H9 (cell line): ENCODE measurements around the gene TENM3. TPM values are rescaled to one million over a fixed set of nuclear protein-coding genes. Genes with fewer than 3 reads are reported as not detected.

ENCODE experiments used
- DNase-seq: peaks from one replicate; pipeline ENCODE4 v3.0.0-alpha.2; 2017
- H2AFZ ChIP-seq: one replicate; pipeline ENCODE4 v1.6.1; 2013; ENCODE audit warnings: mild to moderate bottlenecking, low read length, control low read depth, moderate library complexity
- H2AK5ac ChIP-seq: 2 replicates; pipeline ENCODE4 v1.6.1; 2013; ENCODE audit warnings: low read length, control low read depth, mixed read lengths; ENCODE audit not compliant: insufficient read length
- H2BK120ac ChIP-seq: one replicate; pipeline ENCODE4 v1.6.1; 2013; ENCODE audit warnings: low read depth, mild to moderate bottlenecking, low read length, control low read depth, inconsistent platforms; ENCODE audit not compliant: poor library complexity, severe bottlenecking
- H2BK12ac ChIP-seq: 2 replicates; pipeline ENCODE4 v1.6.1; 2013; ENCODE audit warnings: low read length, control low read depth, mixed read lengths, low read depth; ENCODE audit not compliant: insufficient read length
- H2BK15ac ChIP-seq: 2 replicates; pipeline ENCODE4 v1.6.1; 2013; ENCODE audit warnings: low read depth, low read length, control low read depth
- H2BK20ac ChIP-seq: one replicate; pipeline ENCODE4 v1.6.1; 2013; ENCODE audit warnings: low read depth, mild to moderate bottlenecking, low read length, control low read depth, inconsistent platforms; ENCODE audit not compliant: poor library complexity, severe bottlenecking
- H2BK5ac ChIP-seq: 2 replicates; pipeline ENCODE4 v1.6.1; 2013; ENCODE audit warnings: low read length, control low read depth, mixed read lengths; ENCODE audit not compliant: insufficient read length
- H3K14ac ChIP-seq: 2 replicates; pipeline ENCODE4 v1.6.1; 2013; ENCODE audit warnings: low read length, control low read depth; ENCODE audit not compliant: insufficient read depth
- H3K18ac ChIP-seq: 2 replicates; pipeline ENCODE4 v1.6.1; 2013; ENCODE audit warnings: low read depth, mild to moderate bottlenecking, mixed read lengths, low read length, control low read depth; ENCODE audit not compliant: insufficient read length
- H3K23ac ChIP-seq: 2 replicates; pipeline ENCODE4 v1.6.1; 2013; ENCODE audit warnings: low read length, control low read depth, mixed read lengths, low read depth; ENCODE audit not compliant: insufficient read length
- H3K23me2 ChIP-seq: 2 replicates; pipeline ENCODE4 v1.6.1; 2013; ENCODE audit warnings: low read depth, mild to moderate bottlenecking, mixed read lengths, low read length, control low read depth; ENCODE audit not compliant: insufficient read length, poor library complexity, severe bottlenecking
- H3K27ac ChIP-seq: 2 replicates; pipeline ENCODE4 v1.5.1; 2013; ENCODE audit warnings: low read length, control low read depth, mixed read lengths, low read depth; ENCODE audit not compliant: insufficient read length
- H3K27me3 ChIP-seq: 2 replicates; pipeline ENCODE4 v1.6.1; 2013; ENCODE audit warnings: low read length, control low read depth, inconsistent platforms; ENCODE audit not compliant: insufficient read depth
- H3K4ac ChIP-seq: 2 replicates; pipeline ENCODE4 v1.6.1; 2013; ENCODE audit warnings: low read depth, mild to moderate bottlenecking, control low read depth, inconsistent platforms, low read length, moderate library complexity
- H3K4me1 ChIP-seq: 2 replicates; pipeline ENCODE4 v1.6.1; 2013; ENCODE audit warnings: low read length, control low read depth, inconsistent platforms; ENCODE audit not compliant: insufficient read depth
- H3K4me2 ChIP-seq: 2 replicates; pipeline ENCODE4 v1.6.1; 2013; ENCODE audit warnings: low read length, control low read depth, mixed read lengths; ENCODE audit not compliant: insufficient read length, insufficient read depth
- H3K56ac ChIP-seq: 2 replicates; pipeline ENCODE4 v1.6.1; 2013; ENCODE audit warnings: low read depth, mild to moderate bottlenecking, mixed read lengths, low read length, control low read depth; ENCODE audit not compliant: insufficient read length
- H3K79me1 ChIP-seq: 2 replicates; pipeline ENCODE4 v1.6.1; 2013; ENCODE audit warnings: low read depth, mild to moderate bottlenecking, moderate library complexity, low read length, control low read depth, inconsistent platforms; ENCODE audit not compliant: insufficient read depth, poor library complexity, severe bottlenecking
- H3K79me2 ChIP-seq: 2 replicates; pipeline ENCODE4 v1.6.1; 2013; ENCODE audit warnings: low read length, control low read depth, inconsistent platforms; ENCODE audit not compliant: insufficient read depth
- H3K9ac ChIP-seq: 2 replicates; pipeline ENCODE4 v1.6.1; 2013; ENCODE audit warnings: low read length, control low read depth, mixed read lengths; ENCODE audit not compliant: insufficient read length; ENCODE audit errors: extremely low read depth
- H3K9me3 ChIP-seq: one replicate; pipeline ENCODE4 v1.6.1; 2013; ENCODE audit warnings: low read depth, low read length, inconsistent platforms; ENCODE audit not compliant: control insufficient read depth
- H3T11ph ChIP-seq: one replicate; pipeline ENCODE4 v1.6.1; 2013; ENCODE audit warnings: mild to moderate bottlenecking, low read length, control low read depth, inconsistent platforms
- H4K20me1 ChIP-seq: one replicate; pipeline ENCODE4 v1.6.1; 2013; ENCODE audit not compliant: control insufficient read depth, insufficient read length, insufficient read depth
- H4K5ac ChIP-seq: 2 replicates; pipeline ENCODE4 v1.6.1; 2013; ENCODE audit warnings: low read depth, mild to moderate bottlenecking, mixed read lengths, low read length, control low read depth; ENCODE audit not compliant: insufficient read length
- H4K8ac ChIP-seq: replicated peaks from 2 replicates; pipeline ENCODE4 v1.6.1; 2013; ENCODE audit warnings: low read length, control low read depth, mixed read lengths, low read depth; ENCODE audit not compliant: insufficient read length
- H4K91ac ChIP-seq: 2 replicates; pipeline ENCODE4 v1.6.1; 2013; ENCODE audit warnings: low read depth, mild to moderate bottlenecking, moderate library complexity, mixed read lengths, low read length, control low read depth; ENCODE audit not compliant: insufficient read length
- H3K27ac Mint-ChIP-seq, 3 experiments: 2 replicates in 2 of 3; 3 replicates in 1 of 3; pipeline ENCODE4 v1.8.0; 2020 to 2021; ENCODE audit warnings: mixed read lengths in 3 of 3, mild to moderate bottlenecking in 1 of 3, moderate library complexity in 1 of 3
- H3K27me3 Mint-ChIP-seq: 2 replicates; pipeline ENCODE4 v1.8.0; 2021; ENCODE audit warnings: low read depth, mild to moderate bottlenecking, moderate library complexity, mixed read lengths
- H3K36me3 Mint-ChIP-seq, 3 experiments: 2 replicates in 2 of 3; 3 replicates in 1 of 3; pipeline ENCODE4 v1.8.0; 2020 to 2021; ENCODE audit warnings: low read depth in 3 of 3, mixed read lengths in 3 of 3; ENCODE audit not compliant: insufficient read depth in 1 of 3
- H3K4me1 Mint-ChIP-seq, 2 experiments: 2 replicates each; pipeline ENCODE4 v1.8.0; 2020; ENCODE audit warnings: mixed read lengths in 2 of 2
- H3K4me3 Mint-ChIP-seq, 2 experiments: 2 replicates in 1 of 2; 3 replicates in 1 of 2; pipeline ENCODE4 v1.8.0; 2020 to 2021; ENCODE audit warnings: mild to moderate bottlenecking in 2 of 2, mixed read lengths in 2 of 2, moderate library complexity in 1 of 2
- H3K9me3 Mint-ChIP-seq, 2 experiments: 2 replicates in 1 of 2; 3 replicates in 1 of 2; pipeline ENCODE4 v1.8.0; 2020; ENCODE audit warnings: mild to moderate bottlenecking in 2 of 2, mixed read lengths in 2 of 2, moderate library complexity in 1 of 2
- CTCF ChIP-seq: fragments of 200-600 bp; sonication (generic); conservative IDR thresholded peaks from 3 replicates; pipeline ENCODE4 v1.8.0; 2021; ENCODE audit warnings: antibody characterized with exemption, mild to moderate bottlenecking
- WGBS: extraction: QIAGEN DNeasy Blood & Tissue Kit; methylation state at CpG from one replicate; pipeline ENCODE4 v1.1.7; 2013; ENCODE audit warnings: missing lambda C conversion rate, low lambda C conversion rate, mixed read lengths; ENCODE audit not compliant: insufficient read length; ENCODE audit errors: extremely low coverage; 5-methylcytosine and 5-hydroxymethylcytosine counted together
- total RNA-seq: library from RNA; stranded (reverse); gene quantifications from 2 replicates; pipeline ENCODE4 v1.2.1, GENCODE V29; 2021

Gene TENM3
- total RNA-seq, 1 experiment from 2014 or later = 49.6 TPM

GRCh38 chr4:182809417-182810102 is 566.4 kb downstream of the TENM3 start:
- no peak overlapping the region; the same call in 1 of the 2 replicates for H3K14ac ChIP-seq
- no peaks in the 10 kb centered on the region for H3K79me1 ChIP-seq
- H3K27me3 ChIP-seq = no peaks in the 10 kb centered on the region
- no peak overlapping the region for H3K18ac ChIP-seq
- no peak overlapping the region for H3K4me3 Mint-ChIP-seq
- TF ChIP-seq CTCF = peak; percentile 59; the same call in 2 of the 3 replicates
- no peaks in the 10 kb centered on the region for H3K79me2 ChIP-seq
- H4K91ac ChIP-seq = no peak overlapping the region
- H3K4me1 ChIP-seq = no peaks in the 10 kb centered on the region
- H3K23me2 ChIP-seq = peaks cover 11% of the 10 kb centered on the region
- H3K4ac ChIP-seq = no peak overlapping the region
- no peak for DNase-seq
- H2BK20ac ChIP-seq = no peak overlapping the region
- no peaks in the 10 kb centered on the region for H3K9me3 ChIP-seq
- H3K27ac ChIP-seq = no peak overlapping the region
- no peak overlapping the region for H3K23ac ChIP-seq
- no peak overlapping the region for H4K5ac ChIP-seq
- no peak overlapping the region for H3T11ph ChIP-seq
- H3K27me3 Mint-ChIP-seq = peaks cover 16% of the 10 kb centered on the region
- H3K56ac ChIP-seq = no peak overlapping the region
- no CpG with 5 or more reads among the region's 5 CpGs for WGBS
- no peak overlapping the region for H3K9ac ChIP-seq
- no peak overlapping the region for H2AFZ ChIP-seq
- H2BK120ac ChIP-seq = no peak overlapping the region
- H4K8ac ChIP-seq = no peak overlapping the region
- H2BK15ac ChIP-seq = no peak overlapping the region
- no peak overlapping the region for H2AK5ac ChIP-seq
- H2BK5ac ChIP-seq = no peak overlapping the region
- peaks cover 13 to 30% of the 10 kb centered on the region in 2 experiments for H3K9me3 Mint-ChIP-seq
- H4K20me1 ChIP-seq = no peaks in the 10 kb centered on the region
- H3K4me2 ChIP-seq = no peak overlapping the region
- H3K4me1 Mint-ChIP-seq = peaks cover 10 to 13% of the 10 kb centered on the region in 2 experiments
- no peak overlapping the region for H3K27ac Mint-ChIP-seq
- H3K36me3 Mint-ChIP-seq = peaks cover 6 to 25% (median 24%) of the 10 kb centered on the region in 3 experiments
- no peak overlapping the region for H2BK12ac ChIP-seq
